Hepatocyte (in vitro differentiated cells): ENCODE measurements around the gene PLPP1.

Source experiments
- EZH2 ChIP-seq: fragments of 200-600 bp; sonication (generic); IDR thresholded peaks from 2 replicates; pipeline ENCODE4 v1.6.1; 2016; ENCODE audit warnings: antibody characterized with exemption, mild to moderate bottlenecking, borderline replicate concordance
- EZH2phosphoT487 ChIP-seq: fragments of 200-600 bp; sonication (generic); IDR thresholded peaks from one replicate; pipeline ENCODE4 v1.6.1; 2018; ENCODE audit warnings: antibody characterized with exemption, mild to moderate bottlenecking, low read depth, moderate library complexity; ENCODE audit not compliant: unreplicated experiment, severe bottlenecking
- TF ChIP-seq, protein P1 (sequence below): fragments of 200-600 bp; sonication (generic); IDR thresholded peaks from 2 replicates; pipeline ENCODE4 v1.5.1; 2016; ENCODE audit warnings: antibody characterized with exemption, mild to moderate bottlenecking; ENCODE audit not compliant: poor library complexity

DNA sequence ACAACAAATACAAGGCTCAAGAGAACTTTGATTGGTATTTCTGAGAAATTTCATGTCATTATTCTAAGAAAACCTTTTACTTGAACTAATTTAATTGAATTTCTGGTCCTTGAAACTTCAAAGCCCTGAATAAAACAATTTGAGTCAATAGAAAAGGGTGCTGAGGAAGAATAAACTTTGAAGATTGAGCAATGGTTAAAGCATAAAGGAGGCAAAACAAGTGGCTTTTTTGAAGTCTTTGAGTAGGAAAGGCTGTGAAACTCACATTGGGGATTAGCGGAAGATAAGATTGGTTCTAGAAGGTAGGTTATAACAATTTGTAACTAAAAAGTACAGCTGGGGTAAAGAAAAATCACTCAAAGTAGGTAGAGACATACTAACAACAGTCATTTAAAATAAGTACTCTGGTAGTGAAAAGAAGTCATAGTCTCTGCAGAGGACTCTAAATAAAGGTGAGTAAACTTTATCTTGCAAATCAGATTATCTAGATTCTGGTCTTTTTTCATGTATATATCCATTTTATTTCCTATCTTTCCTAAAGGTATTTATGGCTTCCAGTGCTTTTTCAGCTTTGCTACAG is 6.4 kb upstream of the PLPP1 start:
- TF ChIP-seq, protein P1, sequence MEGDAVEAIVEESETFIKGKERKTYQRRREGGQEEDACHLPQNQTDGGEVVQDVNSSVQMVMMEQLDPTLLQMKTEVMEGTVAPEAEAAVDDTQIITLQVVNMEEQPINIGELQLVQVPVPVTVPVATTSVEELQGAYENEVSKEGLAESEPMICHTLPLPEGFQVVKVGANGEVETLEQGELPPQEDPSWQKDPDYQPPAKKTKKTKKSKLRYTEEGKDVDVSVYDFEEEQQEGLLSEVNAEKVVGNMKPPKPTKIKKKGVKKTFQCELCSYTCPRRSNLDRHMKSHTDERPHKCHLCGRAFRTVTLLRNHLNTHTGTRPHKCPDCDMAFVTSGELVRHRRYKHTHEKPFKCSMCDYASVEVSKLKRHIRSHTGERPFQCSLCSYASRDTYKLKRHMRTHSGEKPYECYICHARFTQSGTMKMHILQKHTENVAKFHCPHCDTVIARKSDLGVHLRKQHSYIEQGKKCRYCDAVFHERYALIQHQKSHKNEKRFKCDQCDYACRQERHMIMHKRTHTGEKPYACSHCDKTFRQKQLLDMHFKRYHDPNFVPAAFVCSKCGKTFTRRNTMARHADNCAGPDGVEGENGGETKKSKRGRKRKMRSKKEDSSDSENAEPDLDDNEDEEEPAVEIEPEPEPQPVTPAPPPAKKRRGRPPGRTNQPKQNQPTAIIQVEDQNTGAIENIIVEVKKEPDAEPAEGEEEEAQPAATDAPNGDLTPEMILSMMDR = no peak
- no peak for TF ChIP-seq EZH2
- no peak for TF ChIP-seq EZH2phosphoT487
